OCI-M2 (cell line): ENCODE data around the gene MOCS3.

ENCODE experiments used
- DNase-seq: peaks from one replicate; lab custom pipeline; 2025; ENCODE audit not compliant: unreplicated experiment; lab: John Stamatoyannopoulos, UW

The MOCS3 gene, protein sequence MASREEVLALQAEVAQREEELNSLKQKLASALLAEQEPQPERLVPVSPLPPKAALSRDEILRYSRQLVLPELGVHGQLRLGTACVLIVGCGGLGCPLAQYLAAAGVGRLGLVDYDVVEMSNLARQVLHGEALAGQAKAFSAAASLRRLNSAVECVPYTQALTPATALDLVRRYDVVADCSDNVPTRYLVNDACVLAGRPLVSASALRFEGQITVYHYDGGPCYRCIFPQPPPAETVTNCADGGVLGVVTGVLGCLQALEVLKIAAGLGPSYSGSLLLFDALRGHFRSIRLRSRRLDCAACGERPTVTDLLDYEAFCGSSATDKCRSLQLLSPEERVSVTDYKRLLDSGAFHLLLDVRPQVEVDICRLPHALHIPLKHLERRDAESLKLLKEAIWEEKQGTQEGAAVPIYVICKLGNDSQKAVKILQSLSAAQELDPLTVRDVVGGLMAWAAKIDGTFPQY

DNA sequence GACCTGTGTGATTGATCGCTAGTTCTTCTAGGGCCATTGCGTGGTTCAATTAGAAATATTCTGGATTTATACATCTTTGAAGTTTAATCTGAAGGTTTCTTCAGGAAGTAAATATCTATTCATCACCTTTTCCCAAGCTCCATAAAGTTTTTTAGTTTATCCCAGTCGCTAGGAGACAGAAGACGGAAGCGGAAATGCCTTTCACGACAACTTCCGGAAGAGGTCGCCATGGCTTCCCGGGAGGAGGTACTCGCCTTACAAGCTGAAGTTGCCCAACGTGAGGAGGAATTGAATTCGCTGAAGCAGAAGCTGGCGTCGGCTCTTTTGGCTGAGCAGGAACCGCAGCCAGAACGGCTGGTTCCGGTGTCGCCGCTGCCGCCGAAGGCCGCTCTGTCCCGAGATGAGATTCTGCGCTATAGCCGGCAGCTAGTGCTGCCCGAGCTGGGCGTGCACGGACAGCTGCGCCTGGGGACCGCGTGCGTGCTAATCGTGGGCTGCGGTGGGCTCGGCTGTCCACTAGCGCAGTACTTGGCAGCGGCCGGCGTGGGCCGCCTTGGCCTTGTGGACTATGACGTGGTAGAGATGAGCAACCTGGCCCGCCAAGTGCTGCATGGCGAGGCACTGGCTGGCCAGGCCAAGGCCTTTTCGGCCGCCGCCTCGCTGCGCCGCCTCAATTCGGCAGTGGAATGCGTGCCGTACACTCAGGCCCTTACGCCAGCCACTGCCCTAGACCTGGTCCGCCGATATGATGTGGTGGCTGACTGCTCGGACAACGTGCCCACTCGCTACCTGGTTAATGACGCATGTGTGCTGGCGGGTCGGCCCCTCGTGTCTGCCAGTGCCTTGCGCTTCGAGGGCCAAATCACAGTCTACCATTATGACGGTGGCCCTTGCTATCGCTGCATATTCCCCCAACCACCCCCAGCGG is at the start of gene MOCS3:
Gene MOCS3 (plus strand): TSS at position 204 of the 928 bp plus-strand sequence. CDS start 25 bp downstream, at position 229.
- DNase-seq, result peak; percentile 91

DNA sequence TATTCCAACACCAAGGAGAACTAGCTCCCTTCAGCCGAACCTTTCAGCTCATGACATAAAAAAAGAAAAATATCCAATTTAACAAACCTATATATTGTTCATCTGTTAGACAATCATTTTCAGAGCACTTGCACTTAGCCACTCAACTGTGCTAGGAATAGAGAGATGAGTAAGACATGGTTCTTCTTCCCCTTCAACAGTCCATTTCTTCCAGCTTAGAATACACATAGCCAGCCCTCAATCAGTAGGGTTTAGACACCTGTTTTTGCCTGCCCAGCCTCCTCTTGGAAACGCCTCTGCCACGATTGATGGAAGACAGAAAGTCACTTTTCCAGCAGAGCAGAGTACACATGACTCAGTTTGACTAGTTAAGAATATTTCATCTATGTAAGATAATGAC is 49.2 kb upstream of the MOCS3 start:
- no peak for DNase-seq

- no peak for DNase-seq
Measured at GRCh38 chr20:50911030-50911429, 47.6 kb upstream of the MOCS3 start.

DNA sequence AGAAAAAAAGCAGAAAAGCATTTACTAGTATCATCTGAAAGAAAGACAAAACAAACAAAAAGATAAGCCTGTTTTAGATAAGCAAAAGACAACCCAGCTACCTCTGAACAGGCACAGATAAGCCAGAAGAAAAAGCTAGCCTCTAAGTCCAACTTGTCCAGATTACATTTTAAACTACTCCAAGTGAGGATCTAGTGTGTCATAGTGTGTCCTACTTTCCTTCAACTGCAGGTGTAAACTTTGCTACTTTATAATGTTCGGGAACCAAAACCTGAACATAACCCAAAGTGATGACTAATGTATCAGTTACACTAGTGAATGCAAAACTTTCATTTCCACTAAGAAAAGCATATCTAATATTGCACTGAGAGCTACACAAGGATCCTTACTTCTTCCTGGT is 46.9 kb upstream of the MOCS3 start:
- no peak for DNase-seq

DNA sequence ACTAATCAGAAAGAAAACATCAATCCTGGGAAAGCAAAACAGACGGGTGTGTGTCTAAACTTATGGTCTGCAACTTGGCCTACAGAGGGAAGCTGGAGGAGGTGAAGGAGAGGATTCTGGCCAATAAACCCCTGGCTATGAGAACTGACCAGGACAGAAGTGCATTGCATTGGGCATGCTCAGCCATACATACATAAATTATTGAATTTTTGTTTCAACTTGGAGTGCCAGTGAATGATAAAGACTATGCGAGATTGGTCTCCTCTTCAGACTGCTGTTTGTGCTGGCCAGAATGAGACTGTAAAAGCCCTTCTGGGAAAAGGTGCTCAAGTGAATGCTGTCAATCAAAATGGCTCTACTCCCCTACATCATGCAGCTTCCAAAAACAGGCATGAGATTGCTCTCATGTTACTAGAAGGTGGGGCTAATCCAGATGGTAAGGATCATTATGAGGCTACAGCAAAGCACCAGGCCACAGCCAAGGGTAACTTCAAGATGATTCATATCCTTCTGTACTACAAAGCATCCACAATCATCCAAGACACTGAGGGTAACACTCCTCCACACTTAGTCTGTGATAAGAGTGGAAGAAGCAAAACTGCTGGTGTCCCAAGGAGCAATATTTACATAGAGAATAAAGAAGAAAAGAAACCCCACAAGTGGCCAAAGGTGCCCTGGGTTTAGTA is 44.8 kb upstream of the MOCS3 start:
- no peak for DNase-seq

- DNase-seq, result no peak
Measured at GRCh38 chr20:50915424-50915823, 43.2 kb upstream of the MOCS3 start.

- DNase-seq, result no peak
Measured at GRCh38 chr20:50916257-50916656, 42.4 kb upstream of the MOCS3 start.

GRCh38 chr20:50916934-50917333 is 41.7 kb upstream of the MOCS3 start:
- DNase-seq, result no peak

- no peak for DNase-seq
Measured at GRCh38 chr20:50918403-50918802, 40.2 kb upstream of the MOCS3 start.

DNA sequence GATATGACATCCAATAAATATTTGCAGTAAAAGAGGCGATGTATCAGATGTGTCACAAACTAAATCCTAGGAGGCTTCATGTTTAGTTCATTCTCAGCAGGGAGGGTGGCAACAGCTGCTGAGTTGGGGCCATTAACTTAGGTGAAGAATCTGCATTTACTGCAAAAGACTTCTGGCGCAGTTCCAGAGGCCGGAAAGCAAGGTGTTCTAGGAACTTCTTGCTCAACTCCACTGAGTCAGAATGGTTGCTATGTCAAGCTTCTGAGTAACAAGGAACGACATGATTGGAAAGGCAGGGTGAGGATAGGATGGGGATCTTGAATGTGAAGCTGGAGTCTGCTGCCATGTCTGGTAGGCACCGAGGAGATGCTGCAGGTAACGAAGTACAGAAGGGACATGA is 39.1 kb upstream of the MOCS3 start:
- DNase-seq, result no peak

GRCh38 chr20:50920997-50921396 is 37.6 kb upstream of the MOCS3 start:
- no peak for DNase-seq

DNA sequence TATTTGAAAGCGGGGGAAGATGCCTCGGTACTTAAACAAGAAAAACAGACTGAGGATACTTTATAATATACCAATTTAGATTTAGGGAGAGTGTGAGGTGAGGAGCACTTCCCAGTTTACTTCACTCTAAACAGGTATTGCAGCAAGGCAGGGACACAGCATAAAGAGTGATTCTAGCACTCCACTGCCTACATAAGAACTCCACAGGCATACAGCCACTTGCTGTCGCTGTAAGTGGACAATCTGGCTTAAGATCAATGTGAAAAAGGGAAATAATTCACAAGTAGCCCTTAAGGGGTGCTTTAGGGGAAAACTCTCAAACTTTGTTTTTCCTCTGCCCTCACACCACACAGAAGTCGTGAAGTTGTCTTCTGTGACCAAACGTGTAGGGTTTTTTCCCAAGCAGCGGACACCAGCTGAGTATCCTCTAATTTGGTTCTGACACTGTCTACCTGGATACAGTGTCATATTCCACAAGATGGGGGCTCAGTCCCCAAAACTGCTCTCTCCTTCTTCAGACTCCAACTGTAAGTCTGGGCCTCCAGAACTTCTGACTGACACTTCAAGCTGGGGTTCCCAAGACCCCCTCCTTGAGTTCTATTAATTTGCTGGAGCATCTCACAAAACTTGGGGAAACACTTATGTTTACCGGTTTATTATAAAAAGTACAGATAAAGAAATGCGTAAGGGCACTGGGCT is 36.7 kb upstream of the MOCS3 start:
- DNase-seq, result no peak

- no peak for DNase-seq
Measured at GRCh38 chr20:50924261-50924920, 34.2 kb upstream of the MOCS3 start.

DNA sequence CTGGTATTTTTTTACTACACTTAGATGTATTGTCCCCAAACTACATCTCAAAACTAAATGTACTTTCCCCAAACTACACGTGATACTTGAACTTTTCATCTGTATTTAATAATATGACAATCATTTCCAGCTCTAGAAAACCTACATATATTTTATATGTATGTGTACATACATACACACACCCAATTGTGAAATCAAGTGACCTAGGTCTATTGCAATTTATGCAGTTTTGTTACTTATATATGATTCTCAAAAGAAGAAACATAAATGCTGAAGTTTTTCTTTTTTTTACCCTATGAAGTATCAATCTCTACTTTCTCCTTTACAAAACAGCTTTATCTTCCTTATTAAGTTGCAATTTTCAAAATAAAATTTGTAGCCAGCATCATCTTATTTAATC is 32.1 kb upstream of the MOCS3 start:
- no peak for DNase-seq

DNA sequence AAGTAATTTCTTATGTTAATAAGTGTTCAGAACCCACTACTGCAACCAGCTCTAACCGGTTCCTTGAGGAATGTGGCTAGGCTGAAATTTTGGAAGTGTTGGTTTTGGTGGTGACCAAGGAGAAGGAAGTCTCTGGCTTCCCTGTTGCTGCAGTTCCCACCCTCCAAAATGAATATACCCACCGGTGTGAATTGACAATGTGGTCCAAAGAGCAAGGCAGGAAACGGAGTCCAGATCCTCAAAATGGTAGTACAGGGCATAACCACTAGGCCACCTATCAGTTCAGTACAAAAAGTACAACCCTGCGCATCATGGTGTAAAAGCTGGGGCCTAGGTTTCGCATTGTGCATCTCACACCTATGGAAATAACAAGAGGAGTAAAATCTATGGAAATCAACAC is 30.1 kb upstream of the MOCS3 start:
- DNase-seq, result no peak

DNA sequence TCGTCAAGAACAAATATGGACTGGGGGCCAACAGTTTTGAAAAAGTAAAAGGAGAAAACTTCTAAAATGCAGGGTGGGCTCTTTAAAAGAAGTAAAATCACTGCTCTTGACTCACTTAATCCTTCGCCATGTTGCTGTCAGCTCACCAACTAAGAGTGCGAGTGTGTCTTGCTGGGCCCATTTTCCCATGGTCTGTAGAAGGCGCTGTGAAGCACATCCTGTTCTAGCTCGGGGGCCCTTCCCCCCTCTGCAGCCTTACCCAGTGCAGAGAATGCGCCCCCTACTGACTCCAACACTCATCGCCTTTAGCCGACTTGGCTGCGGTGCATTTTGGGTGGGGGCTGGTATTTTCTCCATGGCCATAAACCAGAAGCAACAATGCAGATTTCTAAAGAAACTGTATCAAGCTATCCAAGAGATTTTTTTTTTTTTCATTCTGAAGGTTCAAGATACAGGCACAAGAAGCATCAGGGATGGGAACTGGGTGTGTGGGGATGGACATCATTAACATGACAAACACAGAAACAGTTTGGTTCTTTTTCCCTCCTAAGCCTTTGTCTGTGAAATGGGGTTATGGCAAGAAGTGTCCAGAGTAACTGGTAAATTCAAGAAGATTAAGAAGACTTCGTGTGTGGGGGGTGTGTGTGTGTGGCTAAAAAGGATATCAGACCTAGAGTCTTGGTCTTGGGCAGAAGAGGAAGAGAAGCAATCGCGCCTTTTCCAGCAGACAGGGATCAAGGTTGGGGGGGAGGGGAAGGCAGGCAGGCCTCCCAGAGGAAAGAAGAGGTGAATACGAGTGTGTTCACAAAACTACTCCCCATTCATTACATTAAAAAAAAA is 29.1 kb upstream of the MOCS3 start:
- DNase-seq, result no peak

- no peak for DNase-seq
Measured at GRCh38 chr20:50930139-50930975, 28.3 kb upstream of the MOCS3 start.

GRCh38 chr20:50930976-50931305 is 27.7 kb upstream of the MOCS3 start:
- no peak for DNase-seq
